Measurements from ENCODE around the gene TANK.

Gene TANK

DNA sequence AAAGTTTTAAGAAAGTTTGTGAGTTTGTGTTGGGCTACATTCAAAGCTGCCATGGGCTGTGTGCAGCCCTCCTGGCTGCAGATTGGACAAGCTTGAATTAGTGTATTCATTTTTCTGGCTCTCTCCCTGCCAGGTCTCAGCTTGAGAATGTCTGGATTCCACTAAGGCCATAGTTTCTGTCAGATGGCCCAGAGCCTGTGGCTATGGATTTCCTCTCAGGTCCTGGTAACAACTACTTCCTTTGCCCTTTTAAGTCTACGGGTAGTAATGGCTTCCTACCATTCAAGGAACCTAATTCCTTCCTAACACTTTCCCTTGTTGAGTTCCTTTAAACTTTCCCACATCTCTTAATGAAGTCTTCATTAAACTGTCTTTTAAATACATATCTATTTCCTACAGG, 123.7 kb downstream of the TANK start:
- H3K4me3 ChIP-seq (ENCODE audit: control insufficient read depth, low read depth, low read length) = no peak overlapping the region
- TF ChIP-seq, protein P1, sequence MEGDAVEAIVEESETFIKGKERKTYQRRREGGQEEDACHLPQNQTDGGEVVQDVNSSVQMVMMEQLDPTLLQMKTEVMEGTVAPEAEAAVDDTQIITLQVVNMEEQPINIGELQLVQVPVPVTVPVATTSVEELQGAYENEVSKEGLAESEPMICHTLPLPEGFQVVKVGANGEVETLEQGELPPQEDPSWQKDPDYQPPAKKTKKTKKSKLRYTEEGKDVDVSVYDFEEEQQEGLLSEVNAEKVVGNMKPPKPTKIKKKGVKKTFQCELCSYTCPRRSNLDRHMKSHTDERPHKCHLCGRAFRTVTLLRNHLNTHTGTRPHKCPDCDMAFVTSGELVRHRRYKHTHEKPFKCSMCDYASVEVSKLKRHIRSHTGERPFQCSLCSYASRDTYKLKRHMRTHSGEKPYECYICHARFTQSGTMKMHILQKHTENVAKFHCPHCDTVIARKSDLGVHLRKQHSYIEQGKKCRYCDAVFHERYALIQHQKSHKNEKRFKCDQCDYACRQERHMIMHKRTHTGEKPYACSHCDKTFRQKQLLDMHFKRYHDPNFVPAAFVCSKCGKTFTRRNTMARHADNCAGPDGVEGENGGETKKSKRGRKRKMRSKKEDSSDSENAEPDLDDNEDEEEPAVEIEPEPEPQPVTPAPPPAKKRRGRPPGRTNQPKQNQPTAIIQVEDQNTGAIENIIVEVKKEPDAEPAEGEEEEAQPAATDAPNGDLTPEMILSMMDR (conservative IDR thresholded peaks at IDR 0.05; ENCODE audit: control insufficient read depth, insufficient read depth, low read depth, low read length) = no peak
- no peak for DNase-seq (ENCODE audit: low read depth)
